HG02610 (cell line): ENCODE data around the gene PTCD1.

ENCODE experiments used
- ATAC-seq: cut with Tn5 transposase; IDR thresholded peaks from one replicate; pipeline ENCODE4 v1.9.1; 2021; ENCODE audit warnings: mild to moderate bottlenecking, moderate library complexity; ENCODE audit not compliant: unreplicated experiment

Gene PTCD1, protein sequence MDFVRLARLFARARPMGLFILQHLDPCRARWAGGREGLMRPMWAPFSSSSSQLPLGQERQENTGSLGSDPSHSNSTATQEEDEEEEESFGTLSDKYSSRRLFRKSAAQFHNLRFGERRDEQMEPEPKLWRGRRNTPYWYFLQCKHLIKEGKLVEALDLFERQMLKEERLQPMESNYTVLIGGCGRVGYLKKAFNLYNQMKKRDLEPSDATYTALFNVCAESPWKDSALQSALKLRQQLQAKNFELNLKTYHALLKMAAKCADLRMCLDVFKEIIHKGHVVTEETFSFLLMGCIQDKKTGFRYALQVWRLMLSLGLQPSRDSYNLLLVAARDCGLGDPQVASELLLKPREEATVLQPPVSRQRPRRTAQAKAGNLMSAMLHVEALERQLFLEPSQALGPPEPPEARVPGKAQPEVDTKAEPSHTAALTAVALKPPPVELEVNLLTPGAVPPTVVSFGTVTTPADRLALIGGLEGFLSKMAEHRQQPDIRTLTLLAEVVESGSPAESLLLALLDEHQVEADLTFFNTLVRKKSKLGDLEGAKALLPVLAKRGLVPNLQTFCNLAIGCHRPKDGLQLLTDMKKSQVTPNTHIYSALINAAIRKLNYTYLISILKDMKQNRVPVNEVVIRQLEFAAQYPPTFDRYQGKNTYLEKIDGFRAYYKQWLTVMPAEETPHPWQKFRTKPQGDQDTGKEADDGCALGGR

DNA sequence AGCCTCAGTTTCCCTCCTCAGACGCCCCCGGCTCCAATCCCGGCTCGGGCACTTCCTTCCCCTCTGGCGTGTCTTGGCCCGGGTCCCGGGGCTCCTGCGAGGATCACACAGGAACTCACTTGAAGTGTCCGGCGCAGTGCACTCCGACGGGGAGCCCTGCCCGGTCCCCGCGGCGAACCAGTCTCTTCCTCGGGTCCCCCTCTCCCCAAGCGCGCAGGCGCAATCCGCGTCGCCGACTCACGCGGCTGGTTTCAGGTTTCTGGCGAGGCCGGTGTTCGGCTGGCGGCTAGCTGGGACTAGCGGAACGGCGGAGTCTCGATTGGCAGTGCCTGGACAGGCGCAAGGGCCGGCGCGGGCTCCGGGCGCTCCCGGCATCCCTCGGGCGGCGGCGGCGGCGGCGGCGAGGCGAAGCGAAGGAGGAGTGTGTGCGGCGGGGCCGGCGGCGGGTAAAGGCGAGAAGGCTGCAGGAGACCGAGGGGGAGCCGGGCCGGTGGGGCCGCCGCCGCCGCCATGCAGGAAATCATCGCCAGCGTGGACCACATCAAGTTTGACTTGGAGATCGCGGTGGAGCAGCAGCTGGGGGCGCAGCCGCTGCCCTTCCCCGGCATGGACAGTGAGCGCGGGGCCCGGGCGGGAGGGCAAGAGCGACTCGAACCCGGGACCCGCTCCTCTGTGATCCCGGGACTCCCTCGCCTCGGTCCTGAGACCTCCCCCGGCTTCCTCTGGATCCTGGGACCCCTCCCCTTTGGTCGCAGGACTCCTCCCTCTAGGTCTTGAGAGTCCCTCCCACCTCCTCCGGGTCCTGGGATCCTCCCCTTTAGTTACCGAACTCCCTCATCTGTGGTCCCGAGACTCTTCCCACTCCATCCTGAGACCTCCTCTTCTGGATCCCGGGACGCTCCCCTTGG, at the start of gene PTCD1, which contains the start of gene CPSF4:
PTCD1 (minus strand) TSS at position 226 of the 908 bp plus-strand sequence. CDS start 3,556 bp downstream, outside the sequence.
CPSF4 (plus strand) TSS at position 371 of the 908 bp plus-strand sequence; CDS start at position 511, 140 bp downstream.
- peak; percentile 90 for ATAC-seq

GRCh38 chr7:99485094-99485493, 46.5 kb upstream of the PTCD1 start:
- ATAC-seq, result no peak

GRCh38 chr7:99478464-99479440, 40.2 kb upstream of the PTCD1 start:
- no peak for ATAC-seq

DNA sequence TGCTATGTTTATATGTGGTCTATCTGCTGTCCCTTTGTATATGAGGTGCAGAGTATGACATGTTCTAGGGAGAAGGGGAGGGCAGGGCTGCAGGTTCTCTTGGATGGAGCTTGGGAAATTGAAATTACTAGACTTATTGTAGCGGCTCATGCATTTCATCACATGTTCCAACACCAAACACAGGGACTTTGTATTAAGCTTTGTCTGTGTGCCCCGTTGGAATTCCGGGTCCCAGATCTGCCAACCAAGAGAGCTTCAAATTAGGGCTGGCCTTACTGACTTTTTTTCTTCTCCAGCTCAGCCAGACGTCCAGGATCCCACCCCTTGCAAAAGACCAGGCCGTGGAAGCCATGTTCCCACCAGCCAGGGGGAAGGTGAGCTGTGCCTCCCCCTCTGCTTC, 37.5 kb upstream of the PTCD1 start:
- no peak for ATAC-seq

DNA sequence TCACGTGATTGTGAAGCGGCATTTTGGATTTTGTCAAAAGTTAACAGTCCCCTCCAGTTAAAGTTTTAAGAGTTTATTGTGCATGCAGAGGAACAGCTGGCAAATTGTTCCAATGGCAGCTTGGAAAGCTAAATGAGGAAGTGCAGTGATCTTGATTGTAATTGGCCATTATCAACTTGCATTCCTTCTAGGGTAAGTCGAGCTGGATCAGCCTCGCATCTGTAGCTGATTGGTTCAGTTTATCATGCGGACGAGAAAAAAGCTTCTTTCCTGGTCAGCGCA, 34.7 kb upstream of the PTCD1 start:
- peak; percentile 10 for ATAC-seq

DNA sequence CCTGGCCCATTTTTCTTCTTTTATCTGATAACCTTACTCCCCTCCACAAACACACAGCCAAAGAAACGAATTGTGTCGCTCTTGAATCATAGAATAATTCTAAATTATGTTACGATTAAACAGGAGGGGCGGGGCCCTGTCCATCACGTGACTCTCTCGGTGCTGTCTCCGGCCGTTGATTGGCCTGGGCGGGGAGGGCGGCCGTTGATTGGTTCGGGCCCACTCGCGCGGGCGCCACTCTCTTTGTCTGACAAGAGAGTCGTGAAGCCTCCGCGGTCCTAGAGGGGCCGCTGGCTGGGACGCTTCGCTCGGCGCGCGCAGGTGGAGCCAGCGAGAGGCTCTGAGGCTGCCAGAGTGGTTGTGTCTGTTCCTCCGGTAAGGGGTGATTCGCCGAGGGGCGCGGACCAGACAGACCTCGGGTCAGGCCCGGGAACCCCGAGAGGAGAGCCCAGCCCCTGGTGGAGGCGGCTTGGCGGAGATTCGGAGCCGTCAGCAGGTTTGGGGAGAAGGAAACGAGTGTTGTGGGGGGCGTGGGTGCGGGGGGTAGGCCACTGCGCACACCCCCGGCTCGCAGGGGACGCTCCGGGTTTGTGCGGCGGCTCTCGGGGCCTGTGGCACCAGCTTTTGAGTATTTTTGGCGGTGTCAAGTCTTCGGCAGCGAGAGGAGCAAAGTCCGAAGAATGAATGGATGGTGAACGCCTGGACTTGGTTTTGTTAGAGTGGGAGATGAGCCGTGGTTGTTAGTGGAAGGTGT, 34.1 kb upstream of the PTCD1 start, which contains the start of gene ZNF789:
ZNF789 (plus strand) TSS at position 330 of the 754 bp plus-strand sequence. CDS start 3,567 bp downstream, outside the sequence.
- peak; percentile 93 for ATAC-seq

DNA sequence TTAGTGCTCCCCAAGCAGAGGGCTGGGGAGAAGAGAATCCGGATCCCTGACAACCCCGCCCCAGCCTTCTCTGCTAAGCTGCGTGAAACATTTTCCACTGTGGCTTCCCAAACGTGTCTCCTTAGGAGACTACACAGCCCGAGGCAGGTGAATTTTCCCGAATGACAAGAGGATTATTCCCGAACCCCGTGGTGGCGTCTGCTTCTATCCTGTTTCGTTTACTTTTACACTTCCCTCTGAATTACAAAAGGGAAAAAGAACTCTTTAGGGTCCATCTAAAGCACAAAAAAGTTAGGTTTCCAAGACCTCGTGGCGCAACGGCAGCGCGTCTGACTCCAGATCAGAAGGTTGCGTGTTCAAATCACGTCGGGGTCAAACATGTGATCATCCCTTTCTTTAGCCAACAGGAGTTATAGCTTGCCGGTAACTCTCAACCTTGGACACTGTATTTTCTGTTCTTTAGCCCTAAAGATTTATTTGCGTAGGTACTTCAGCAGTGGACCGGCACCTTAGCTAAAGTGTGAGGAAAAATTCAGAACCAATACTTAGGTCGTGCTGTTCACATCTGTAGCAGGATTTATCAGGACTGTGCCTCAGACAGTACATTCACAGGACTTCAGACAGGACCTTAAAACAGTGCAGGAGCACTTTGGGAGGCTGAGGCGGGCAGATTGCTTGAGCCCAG, 30.9 kb upstream of the PTCD1 start:
- no peak for ATAC-seq

GRCh38 chr7:99468336-99468918, 29.8 kb upstream of the PTCD1 start:
- ATAC-seq, result no peak

DNA sequence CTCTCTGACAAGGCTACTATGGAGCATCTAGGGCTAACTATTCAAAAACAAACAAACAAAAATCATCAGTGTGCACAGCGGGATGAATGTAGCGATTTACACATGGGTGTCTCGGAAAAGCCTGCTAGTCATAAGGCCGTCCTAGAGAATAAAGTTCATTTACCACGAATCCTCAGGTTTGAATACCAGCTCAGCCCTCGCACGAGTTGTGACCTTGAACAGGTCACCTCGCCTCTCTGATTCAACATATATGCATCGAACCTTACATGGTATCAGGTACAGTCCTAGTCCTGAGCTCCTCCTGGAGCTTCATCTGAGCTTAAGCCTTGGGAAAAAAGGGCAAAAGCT, 26.8 kb upstream of the PTCD1 start:
- no peak for ATAC-seq

- ATAC-seq, result no peak
Measured at GRCh38 chr7:99461221-99461620, 22.6 kb upstream of the PTCD1 start.

DNA sequence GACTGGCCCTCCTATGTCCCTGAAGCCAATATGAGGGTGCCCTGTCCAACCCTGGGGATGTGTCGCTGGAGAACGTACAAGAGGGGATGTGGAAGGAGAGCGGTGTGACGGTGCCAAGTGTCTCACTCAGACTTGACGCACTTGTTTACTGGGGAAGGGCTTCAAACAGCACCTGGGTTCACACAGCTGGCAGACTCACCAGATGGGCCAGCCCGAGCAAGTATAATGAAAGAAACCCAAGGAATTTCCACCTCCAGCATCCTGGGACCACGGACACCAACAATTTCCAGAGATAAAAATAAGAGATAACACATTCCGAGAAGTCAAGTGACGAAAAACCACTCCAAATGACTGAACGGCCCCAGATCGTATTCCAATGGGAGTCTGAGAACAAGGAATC, 22.1 kb upstream of the PTCD1 start:
- ATAC-seq, result no peak

DNA sequence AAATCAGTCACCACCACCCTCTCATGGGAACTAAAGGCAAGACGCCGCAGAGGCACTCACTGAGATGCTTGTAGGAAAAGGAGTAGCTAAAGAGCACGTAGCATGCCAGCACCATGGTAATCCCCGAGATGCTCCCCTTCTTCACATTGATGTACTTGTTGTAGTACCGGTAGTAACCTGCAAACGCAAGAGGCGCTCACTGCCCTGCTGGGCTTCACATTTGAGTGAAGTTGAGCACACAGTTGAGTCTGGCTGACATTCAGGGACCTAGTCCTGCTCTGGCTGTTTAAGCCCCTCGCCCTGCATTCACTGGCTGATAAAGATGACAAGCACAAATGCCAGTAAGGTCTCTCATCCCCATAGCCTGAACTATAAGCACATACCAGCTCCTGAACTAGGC, 20.5 kb upstream of the PTCD1 start:
- no peak for ATAC-seq

DNA sequence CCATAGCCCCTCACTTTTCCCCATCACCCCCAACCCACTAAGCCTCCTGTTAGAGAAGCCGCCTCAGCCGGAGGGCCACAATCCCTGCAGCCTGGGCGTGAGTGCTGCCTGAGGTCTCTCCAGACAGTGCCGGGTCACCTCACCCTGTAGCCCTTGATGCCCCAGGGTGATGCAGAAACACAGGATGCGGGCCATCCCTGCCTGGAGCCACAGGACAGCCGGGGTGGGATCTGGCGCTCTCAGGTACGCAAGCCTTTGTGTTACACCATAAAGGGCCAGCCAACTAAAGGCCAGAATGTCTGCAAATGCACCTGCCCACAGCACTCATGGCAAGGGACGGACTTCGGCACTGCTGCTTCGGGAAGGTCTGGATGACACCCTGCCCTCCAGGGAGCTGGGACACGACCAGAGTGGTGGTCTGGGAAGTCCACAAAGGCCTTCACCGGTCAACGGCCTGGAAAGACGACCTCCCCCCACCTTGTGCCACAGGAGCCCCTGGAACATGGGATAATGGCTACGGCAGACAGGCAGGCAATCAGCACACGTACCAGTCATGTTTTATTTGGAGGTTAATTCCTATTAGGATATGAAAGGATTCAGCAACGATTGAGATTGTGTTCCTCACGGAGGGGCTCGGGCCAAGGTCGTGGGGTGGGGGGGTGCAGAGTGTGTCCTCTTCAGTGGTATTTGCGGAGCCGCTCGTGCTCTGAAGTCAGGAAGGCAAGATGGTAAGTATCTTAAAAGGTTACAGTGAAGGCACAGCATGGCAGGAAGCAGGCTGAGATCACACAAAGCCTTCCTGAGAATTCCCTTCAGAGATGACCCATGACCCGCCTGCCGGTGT, 19.3 kb upstream of the PTCD1 start:
- ATAC-seq, result no peak

DNA sequence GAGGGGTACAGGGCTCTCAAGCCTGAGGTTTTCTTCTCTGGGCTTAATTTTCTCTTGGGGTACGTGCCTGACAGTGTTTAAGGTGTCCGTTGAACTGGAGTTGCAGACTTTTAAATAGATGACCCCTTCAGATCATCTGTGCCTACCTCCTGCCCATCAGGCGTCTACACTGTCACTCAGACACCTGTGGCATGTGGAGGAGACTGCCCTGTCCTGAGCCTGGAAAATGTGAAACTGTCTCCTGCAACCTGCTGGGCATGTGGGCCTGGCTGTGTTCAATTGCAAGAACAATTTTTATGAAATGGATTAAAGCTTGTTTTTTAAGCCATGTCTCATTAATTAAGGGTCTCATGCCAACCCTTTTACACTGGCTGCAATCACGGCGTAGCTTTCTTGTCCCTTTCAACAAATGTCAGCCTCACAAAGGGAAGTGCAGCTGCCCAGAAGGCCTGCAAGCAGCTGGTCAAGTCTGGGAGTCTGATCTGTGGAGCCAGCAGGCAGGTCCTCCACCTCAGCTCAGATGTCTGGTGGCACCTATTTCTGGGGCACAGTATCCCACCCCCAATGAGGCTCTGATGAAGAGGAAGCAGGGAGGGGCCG, 18.6 kb upstream of the PTCD1 start:
- no peak for ATAC-seq

- ATAC-seq, result no peak
Measured at GRCh38 chr7:99456288-99456687, 17.7 kb upstream of the PTCD1 start.

GRCh38 chr7:99455874-99456273, 17.3 kb upstream of the PTCD1 start:
- ATAC-seq, result no peak

- ATAC-seq, result no peak
Measured at GRCh38 chr7:99453105-99453504, 14.5 kb upstream of the PTCD1 start.
